Measurements from ENCODE around the gene KIAA0319L.

- TF ChIP-seq, protein P1, sequence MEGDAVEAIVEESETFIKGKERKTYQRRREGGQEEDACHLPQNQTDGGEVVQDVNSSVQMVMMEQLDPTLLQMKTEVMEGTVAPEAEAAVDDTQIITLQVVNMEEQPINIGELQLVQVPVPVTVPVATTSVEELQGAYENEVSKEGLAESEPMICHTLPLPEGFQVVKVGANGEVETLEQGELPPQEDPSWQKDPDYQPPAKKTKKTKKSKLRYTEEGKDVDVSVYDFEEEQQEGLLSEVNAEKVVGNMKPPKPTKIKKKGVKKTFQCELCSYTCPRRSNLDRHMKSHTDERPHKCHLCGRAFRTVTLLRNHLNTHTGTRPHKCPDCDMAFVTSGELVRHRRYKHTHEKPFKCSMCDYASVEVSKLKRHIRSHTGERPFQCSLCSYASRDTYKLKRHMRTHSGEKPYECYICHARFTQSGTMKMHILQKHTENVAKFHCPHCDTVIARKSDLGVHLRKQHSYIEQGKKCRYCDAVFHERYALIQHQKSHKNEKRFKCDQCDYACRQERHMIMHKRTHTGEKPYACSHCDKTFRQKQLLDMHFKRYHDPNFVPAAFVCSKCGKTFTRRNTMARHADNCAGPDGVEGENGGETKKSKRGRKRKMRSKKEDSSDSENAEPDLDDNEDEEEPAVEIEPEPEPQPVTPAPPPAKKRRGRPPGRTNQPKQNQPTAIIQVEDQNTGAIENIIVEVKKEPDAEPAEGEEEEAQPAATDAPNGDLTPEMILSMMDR (IDR thresholded peaks at IDR 0.05), result no peak
- no peak for TF ChIP-seq POLR2A (IDR thresholded peaks at IDR 0.05)
Measured at GRCh38 chr1:35560256-35561225, 3.3 kb upstream of the KIAA0319L start.
